AG20443 (cell line): ENCODE results near the gene UPK2.
A peak's percentile ranks its signal among the peaks of the same experiment; 100 is the strongest.
"Not testable (repeated sequence)": the region's sequence is repeated elsewhere in the genome, so short reads cannot be mapped to it uniquely, and the experiment has no call there.

Experiments used
- DNase-seq: peaks from one replicate; pipeline ENCODE4 v3.0.0; 2012; ENCODE audit warnings: low spot score, mixed read lengths

The UPK2 gene

GRCh38 chr11:118988280-118988679 lies 32.2 kb downstream of the UPK2 start:
- no peak for DNase-seq

GRCh38 chr11:118991486-118992038 lies 35.5 kb downstream of the UPK2 start:
- not testable (repeated sequence) for DNase-seq

GRCh38 chr11:118996926-118997626 lies 41.0 kb downstream of the UPK2 start:
- peak; percentile 50 for DNase-seq

- peak; percentile 100 for DNase-seq
Measured at GRCh38 chr11:118997627-118998387, 41.7 kb downstream of the UPK2 start, which contains the start of gene CENATAC. CENATAC (plus strand) TSS chr11:118998138; CDS start chr11:118998198, 60 bp downstream.

- no peak for DNase-seq
Measured at GRCh38 chr11:118998388-118998717, 42.3 kb downstream of the UPK2 start.

GRCh38 chr11:118998822-118999221 lies 42.7 kb downstream of the UPK2 start:
- peak; percentile 59 for DNase-seq

GRCh38 chr11:119000906-119001305 lies 44.8 kb downstream of the UPK2 start:
- no peak for DNase-seq

GRCh38 chr11:119006656-119007055 lies 50.6 kb downstream of the UPK2 start:
- no peak for DNase-seq
